Skin epidermis (tissue), 12 donors: ENCODE results near the gene CCDC175.

Experiments used
- H3K27ac ChIP-seq, 21 experiments: fragments of 200-600 bp; sonication (generic) in 11 of 21; one replicate each; pipeline ENCODE4 v1.5.0; 2020; ENCODE audit warnings: mild to moderate bottlenecking in 3 of 21, inconsistent platforms in 2 of 21, moderate library complexity in 2 of 21
- H3K4me3 ChIP-seq, 7 experiments: fragments of 200-600 bp; sonication (generic) in 2 of 7; one replicate each; pipeline ENCODE4 v1.5.0; 2020; ENCODE audit warnings: inconsistent platforms in 2 of 7, mild to moderate bottlenecking in 2 of 7, moderate library complexity in 1 of 7

CCDC175 gene

DNA sequence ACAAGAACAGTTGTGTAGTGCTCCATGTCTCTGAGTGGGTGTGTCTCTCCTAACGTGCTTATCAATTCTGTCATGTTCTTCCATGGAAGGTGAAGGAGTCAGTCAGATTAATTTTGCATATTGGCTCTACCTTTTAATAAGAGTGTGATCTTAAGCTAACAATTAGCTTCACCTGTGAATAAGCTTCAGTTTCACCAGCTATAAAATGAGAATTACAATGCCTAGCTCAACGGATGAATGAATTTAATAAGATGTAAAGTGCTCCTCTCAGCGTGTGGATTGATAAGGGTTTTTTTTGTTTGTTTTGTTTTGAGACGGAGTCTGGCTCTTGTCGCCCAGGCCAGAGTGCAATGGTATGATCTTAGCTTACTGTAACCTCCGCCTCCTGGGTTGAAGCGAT is 32.7 kb downstream of the CCDC175 start:
- Histone ChIP-seq H3K27ac (no peak overlapping the region), H3K4me3 (no peak overlapping the region)

DNA sequence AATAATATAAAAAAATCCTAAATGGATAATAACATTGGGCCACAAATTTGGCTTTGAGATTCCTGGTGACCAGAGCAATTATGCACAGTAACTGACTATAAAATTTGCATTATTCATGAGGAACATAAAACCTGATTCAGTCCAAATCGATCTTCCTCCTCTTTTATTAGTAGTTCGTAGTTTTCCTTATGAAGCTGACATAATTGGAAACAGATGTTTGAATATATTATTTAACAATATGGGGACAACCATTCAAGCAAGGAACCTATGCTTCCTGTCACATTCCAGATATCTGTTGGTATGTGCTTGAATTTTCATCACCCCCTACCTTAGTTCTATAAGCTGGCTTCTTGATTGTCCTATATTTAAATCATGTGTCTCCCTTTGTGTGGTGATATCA is 34.9 kb downstream of the CCDC175 start:
- Histone ChIP-seq H3K27ac (no peak overlapping the region), H3K4me3 (no peak overlapping the region)

DNA sequence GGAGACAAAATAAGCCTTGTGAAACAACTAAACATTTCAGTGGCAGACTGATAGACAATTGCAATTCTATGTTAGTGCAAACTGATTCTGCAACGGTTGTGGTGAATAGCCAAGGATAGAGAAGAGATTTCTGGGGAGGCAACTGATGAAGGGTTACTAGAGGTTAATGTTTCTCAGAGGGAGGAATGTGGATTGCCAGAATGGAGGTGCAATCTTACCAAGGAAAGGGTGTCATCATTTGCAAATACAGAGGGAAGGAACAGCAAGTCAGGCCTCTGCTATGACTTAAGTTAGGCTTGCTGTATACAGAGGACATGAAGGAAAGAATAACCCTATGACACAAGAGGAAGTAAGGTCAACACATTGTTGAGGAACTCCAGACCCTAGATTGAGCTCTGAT is 35.8 kb downstream of the CCDC175 start:
- Histone ChIP-seq H3K27ac (no peak overlapping the region), H3K4me3 (no peak overlapping the region)

DNA sequence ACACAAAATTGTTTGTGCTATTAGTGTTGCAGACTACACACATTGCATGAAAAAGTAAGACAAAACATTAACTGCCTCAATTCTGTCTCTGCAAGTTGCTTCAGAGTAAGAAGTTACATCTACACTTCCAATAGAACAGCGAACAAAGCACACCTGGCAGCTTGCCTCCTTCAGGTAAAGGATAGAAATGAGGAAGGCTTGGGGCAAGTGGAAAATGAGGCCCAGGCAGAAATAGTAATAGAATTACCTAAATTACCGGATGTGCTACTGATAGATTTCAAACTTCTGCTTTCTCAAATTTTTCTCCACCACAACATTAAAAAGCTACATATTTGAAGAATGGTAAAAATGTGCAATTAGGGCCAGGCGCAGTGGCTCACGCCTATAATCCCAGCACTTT is 37.7 kb downstream of the CCDC175 start:
- no peak overlapping the region for H3K27ac ChIP-seq
- no peak overlapping the region for H3K4me3 ChIP-seq

DNA sequence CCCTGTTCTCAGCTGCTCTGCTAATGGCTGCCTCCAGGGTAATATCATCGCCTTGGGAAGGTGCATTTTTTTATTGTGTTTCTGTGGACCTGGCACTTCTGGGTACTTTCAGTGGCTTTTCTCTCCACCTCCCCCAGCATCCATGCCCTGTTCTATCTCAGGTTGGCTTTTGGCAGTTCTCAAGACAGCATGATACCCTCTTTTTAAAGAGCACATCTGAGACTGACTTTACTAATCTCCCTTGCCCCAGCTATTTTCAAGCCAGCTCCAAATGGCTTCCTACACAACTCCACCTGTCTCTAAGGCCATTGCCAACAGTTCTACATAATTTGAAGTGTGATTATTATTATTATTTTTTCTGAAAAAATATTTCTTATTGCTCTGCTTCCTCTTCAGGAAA is 39.1 kb downstream of the CCDC175 start:
- Histone ChIP-seq H3K4me3 (no peak overlapping the region), H3K27ac (no peak overlapping the region)

DNA sequence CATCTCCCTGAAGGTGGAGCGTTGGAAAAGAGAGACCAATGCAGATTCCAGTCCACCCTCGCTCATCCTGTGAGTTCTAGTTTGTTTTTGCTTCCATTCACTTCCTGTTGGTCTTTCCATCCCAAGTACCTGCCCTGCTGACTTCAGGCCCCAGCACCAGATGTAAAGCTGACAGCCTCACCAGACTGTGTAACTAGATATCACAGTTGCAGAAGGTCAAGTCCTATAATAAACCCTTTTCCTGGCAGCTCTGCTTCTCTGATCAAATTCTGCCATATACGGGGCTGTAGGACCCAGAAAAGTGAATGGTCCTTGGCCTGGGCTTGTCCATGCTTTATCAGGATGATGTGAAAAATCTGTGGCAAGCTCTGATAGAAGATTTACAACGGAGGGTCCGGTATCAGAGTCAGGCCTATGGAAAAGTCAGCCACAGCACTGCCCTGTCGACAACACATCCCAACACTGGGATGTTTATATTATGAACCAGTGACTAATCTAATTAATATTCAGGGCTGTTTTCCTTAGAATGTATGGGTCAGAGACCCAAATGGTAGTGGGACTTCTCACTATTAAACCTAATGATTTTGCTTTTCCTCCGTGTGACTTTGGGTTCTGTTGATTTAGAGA is 42.1 kb downstream of the CCDC175 start:
- H3K27ac ChIP-seq = no peak overlapping the region
- H3K4me3 ChIP-seq = no peak overlapping the region

DNA sequence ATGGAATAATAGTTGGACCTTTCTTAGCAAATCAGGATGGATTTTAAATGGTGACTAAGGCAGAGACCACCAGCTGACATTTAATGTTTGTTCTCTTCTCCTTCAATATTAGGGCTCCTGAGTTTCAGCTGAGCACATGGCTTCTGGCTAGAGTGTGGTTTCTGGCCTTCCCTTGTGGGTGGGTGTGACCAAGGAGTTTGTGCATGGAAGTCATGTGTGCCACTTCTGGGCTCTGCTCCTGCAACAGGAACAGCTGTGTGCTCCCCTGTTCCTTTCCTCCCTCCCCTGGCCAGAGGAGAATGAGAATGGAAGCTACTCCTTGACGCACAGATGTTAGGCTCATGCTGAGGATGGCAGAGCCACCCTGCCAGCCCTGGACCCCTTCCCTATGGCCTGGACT is 44.2 kb downstream of the CCDC175 start:
- H3K4me3 ChIP-seq = no peak overlapping the region
- H3K27ac ChIP-seq = no peak overlapping the region

DNA sequence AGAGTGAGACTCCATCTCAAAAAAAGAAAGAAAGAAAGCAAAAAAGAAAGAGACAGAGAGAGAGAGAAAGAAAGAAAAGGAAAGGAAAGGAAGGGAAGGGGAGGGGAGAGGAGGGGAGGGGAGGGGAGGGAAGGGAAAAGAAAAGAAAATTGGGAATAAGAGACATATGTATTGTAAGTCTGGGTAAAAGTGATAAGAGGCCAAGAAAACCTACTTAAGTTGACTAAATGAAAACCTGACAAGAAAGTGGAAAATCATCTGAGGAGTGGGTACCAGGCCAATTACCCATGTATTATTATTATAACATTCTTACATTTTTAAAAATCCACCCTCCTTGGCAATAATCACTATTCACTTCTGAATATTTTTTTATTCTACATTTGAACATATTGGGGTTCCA is 46.3 kb downstream of the CCDC175 start:
- Histone ChIP-seq H3K4me3 (no peak overlapping the region), H3K27ac (no peak overlapping the region)

DNA sequence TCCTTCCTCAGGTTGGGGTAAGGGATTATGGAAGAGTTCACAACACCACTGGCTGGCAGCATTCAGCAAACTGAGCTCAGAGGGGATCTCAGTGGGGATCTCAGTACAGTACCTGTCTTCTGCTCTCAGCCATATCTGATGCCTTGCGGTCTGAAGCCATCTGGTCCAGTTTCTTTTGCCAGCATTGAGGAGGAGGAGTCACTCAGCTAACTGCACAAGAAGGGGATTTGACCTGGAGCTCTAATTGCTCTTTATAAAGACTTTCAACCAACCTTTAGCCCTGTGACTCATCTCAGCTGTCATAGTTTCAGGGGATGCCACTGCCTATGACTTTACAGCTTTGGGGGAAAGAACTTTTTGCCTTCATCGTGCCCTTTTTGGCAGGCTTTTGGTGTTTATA is 47.4 kb downstream of the CCDC175 start:
- Histone ChIP-seq H3K4me3 (no peak overlapping the region), H3K27ac (no peak overlapping the region)

DNA sequence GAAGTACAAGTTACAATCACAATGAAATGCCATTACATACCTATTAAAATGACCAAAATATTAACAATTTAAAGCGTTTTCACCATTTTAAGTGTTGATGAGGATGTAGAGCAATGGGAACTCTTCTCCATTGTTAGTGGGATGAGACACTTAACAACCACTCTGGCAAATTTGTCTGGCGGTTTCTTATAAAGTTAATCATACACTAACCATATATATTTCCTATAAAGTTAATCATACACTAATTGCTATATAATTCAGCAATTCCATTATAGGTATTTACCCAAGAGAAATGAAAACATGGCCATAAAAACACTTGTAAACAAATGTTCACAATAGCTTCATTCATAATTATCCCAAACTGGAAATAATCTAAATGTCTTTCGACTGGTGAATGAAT is 56.4 kb downstream of the CCDC175 start:
- Histone ChIP-seq H3K4me3 (no peak overlapping the region), H3K27ac (no peak overlapping the region)

DNA sequence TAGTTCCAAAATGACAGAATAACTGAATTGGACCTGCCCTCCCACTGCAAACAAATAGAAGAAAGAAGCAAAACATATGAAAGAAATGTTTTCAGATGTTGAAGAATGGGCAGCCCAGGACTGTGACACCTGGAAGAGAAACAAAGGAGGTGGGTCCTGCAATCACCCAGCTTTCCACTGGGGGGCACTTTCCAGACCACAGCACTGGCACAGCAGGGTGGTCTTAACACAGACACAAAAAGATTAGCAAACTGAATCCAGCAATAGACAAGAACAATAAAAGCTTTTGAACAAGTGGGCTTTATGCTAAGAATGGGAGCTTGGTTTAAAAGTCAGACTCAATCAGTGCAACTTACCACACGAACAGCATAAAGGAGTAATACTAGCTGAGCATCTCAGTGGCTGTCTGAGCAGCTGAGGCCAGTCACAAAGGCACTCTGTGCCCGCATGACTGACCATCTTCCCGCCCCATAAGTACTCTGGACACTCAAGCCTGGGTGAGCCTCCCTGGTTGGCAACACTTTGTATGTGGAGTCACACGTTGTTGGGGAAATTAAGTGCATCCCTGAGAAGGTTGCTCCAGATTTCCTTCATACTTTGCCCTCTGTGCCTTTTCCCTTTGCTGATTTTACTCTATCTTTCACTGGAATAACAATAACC is 64.6 kb downstream of the CCDC175 start:
- no peak overlapping the region for H3K4me3 ChIP-seq
- no peak overlapping the region for H3K27ac ChIP-seq

DNA sequence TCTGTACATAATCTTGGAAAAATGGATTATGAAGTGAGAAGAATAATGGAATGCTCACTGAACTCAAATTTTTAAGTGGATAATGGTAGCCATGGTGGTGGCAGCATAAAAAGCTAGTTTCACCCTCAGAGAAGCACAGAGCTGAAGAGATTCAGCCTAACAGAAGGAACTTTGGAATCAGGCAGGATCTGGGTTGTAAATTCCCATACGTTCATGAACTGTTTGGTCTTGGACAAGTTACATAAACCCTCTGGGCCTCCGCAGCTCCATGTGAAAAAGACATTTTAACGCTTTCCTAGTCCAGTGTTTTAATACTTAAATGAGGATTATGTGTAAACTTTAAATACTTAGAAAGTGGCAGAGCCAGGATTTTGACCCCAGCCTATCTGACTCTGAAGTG is 65.6 kb downstream of the CCDC175 start:
- H3K4me3 ChIP-seq = no peak overlapping the region
- H3K27ac ChIP-seq = no peak overlapping the region

DNA sequence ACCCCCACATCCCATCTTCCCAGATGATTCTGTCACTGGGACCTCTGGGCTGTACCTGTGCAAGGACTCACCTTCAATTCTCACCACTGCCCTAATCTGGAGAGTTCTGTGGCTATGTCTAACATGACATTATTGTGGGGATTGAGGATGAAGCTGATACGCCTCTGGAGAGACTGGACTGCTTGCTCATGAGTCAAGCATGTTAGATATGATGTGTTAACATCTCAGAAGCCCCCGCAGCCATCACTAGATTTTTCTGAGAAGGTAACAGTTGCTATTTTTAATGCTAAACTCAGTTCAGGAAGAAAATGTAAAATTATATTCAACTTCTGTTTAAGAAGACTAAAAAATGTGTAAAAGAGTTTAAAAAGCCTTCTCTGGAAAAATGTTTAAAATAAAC is 66.6 kb downstream of the CCDC175 start:
- Histone ChIP-seq H3K4me3 (no peak overlapping the region), H3K27ac (no peak overlapping the region)

DNA sequence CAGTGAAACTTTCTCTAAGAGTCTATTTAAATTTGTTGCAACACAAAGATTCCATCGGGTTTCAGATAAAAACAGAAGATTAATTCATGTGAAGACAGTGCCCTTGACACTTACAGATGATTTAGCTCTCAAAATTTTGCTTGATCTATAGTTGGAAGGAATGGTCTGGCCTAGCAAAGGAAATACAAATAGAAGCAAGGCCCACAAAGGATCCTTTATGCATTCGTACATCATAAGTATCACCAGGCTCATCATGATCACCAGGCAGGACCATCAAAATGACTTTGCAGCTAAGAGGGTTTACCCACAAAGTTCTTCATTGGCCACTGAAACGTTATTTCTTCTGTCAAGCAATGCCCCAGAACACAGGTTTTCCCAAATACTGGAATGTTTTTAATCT is 67.5 kb downstream of the CCDC175 start:
- Histone ChIP-seq H3K27ac (no peak overlapping the region), H3K4me3 (no peak overlapping the region)

DNA sequence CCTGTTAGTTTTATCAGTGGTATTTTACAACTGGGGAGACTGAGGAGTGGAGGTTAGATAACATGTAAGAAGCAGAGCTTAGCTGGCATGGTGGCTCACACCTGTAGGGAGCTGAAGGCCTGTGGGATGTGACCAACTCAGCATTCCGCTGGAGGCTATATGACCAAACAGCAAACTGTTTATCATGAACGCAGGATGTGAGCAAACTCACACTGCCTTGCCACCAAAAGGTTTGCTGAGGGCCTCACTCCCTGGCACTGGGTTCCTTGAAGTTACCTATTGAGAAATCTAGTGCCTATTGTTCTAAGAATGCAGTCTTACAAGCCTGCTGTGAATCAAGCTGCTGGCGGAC is 68.9 kb downstream of the CCDC175 start:
- Histone ChIP-seq H3K27ac (no peak overlapping the region), H3K4me3 (no peak overlapping the region)

DNA sequence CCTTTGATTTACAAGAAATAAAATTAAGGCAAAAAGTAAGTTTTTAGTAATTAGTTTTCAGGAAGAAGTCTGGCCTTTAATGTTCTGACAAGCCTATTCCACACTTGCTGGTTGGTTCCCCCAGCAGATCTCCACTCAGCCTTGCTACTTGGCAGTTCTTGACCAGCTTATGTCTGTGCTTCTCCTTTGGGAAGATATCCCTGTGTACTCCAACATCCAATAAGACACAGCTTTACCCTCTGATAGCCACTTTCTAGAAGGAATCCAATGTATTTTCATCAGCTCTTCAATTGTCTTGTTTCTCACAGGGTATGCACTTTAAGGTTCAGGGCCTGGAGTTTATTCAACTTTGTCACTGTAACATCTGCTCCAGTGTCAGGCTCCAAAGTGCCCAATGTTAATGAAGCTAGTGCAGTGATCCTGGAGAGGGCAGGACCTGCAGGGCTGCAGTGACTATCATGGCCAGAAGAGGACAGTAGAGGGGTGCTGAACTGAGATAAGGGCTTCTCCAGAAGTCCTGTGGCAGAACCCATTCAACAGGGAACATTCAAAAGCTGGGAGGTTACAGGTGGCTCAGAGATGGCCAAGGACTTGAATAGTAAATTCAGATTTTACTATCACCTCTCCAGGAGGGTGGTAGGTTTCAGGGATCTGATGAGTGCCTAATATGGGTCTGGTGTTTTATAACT is 69.4 kb downstream of the CCDC175 start:
- Histone ChIP-seq H3K4me3 (no peak overlapping the region), H3K27ac (no peak overlapping the region)

DNA sequence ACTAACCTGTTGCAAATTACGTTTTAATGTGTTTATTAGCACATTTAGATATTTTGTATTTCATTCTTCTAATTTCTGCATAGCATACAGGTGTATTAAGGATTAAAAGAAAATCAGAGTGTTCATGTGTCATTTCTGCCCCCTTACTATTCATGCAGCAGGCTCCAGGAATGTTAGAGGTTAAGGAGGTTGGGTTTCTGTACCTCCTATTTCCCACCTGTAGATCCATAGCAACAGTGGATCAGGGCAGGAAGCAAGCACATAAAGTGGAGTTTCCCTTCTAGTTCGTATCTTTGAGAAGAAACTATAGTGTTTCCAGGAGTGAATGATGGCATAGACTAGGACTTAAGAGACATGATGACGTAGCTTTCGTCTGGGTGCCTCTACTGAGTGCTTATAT is 73.4 kb downstream of the CCDC175 start:
- Histone ChIP-seq H3K4me3 (no peak overlapping the region), H3K27ac (no peak overlapping the region)

DNA sequence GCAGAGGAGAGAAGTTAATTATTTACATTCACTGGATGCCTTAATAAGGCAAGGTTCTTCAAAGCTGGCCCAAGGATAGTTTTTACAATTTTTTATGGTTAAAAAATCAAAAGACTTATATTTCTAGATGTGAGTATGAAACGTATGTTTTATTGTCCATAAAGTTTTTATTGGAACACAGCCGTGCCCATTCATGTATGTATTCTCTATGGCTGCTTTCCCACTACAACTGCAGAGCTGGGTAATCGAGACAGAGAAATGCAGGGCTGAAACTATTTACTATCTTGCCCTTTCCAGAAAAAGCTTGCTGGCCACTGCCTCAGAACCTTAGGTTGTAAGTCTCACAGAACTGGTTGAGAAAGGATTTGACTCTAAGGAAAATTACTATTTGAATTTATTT is 75.9 kb downstream of the CCDC175 start:
- Histone ChIP-seq H3K4me3 (no peak overlapping the region), H3K27ac (no peak overlapping the region)

DNA sequence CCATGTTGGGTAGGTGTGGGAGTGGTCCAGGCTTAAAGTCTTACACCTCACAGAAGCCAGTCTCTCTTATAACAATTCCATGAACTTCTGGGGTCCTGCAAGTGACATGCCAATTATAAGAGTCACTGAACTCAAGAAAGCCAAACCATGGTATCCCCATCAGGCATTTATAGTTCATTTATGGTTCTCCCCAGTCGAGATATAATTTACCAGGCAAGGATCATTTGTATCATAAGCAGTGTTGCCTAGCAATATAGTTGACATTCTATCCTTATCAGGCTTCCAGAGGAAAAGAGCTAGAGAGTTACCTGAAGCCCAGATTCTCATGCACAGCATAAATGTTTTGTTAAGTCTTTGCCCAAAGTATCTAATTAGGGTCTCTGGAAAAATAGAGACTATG is 84.2 kb downstream of the CCDC175 start:
- no peak overlapping the region for H3K4me3 ChIP-seq

DNA sequence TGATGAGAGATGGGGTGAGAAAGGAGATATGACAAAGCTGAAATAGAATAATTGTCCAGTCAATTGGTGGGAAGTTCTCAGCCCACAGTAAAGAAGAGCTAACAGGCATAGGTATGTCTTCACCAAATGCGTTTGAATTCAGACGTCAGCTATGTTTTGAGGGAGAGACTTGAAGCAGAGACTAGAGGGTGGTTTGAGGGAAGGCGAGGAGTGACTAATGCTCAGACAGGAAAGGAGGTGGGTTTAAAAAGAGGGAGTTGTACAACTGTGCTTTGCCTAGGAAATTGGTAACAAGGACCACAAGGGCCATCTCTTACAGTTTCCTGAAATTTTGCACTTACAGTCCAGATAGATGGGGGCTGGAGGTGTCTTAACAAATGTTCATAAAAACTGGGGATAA is 85.9 kb downstream of the CCDC175 start:
- Histone ChIP-seq H3K27ac (no peak overlapping the region), H3K4me3 (no peak overlapping the region)

More for the DNA sequence above, 84.2 kb downstream of the CCDC175 start:
- no peak overlapping the region for H3K27ac ChIP-seq

DNA sequence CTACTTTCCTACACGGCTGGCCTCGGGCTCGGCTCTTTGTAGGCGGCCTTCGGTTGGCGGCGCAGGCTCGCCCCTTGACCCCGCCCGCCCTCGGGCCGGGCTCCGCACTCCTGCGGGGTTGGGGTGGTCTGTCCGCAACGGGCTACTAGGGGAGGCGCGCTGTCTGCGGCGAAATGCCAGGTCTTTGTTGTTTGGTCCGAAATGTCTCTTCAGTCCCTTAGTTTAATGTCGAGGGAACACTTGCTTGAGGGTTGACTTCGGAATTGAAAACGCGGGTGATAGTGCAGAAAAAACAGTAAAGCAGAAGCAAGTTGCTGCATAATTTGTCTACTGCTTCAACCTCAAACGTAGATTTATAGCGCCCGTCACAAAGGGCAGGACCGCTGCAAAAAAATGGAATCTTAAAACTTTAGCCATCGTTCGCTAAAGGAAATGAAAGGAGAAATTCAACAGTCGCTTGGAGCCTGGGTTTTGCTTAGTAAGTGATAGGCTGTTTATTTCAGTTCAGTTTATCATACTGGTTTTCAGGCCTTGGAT is 91.9 kb downstream of the CCDC175 start:
- H3K27ac ChIP-seq = peak overlapping the region; percentile 77 to 98 (median 94)
- H3K4me3 ChIP-seq = peak overlapping the region; percentile 61 to 98 (median 92)
